Measurements from ENCODE around the gene RABL3. TPM values are rescaled to one million over a fixed set of nuclear protein-coding genes. Genes with fewer than 3 reads are reported as not detected.
"Not testable (repeated sequence)": the region's sequence is repeated elsewhere in the genome, so short reads cannot be mapped to it uniquely, and the experiment has no call there.

RABL3 gene
- 12.4 and 16.6 TPM in 2 replicates for total RNA-seq

DNA sequence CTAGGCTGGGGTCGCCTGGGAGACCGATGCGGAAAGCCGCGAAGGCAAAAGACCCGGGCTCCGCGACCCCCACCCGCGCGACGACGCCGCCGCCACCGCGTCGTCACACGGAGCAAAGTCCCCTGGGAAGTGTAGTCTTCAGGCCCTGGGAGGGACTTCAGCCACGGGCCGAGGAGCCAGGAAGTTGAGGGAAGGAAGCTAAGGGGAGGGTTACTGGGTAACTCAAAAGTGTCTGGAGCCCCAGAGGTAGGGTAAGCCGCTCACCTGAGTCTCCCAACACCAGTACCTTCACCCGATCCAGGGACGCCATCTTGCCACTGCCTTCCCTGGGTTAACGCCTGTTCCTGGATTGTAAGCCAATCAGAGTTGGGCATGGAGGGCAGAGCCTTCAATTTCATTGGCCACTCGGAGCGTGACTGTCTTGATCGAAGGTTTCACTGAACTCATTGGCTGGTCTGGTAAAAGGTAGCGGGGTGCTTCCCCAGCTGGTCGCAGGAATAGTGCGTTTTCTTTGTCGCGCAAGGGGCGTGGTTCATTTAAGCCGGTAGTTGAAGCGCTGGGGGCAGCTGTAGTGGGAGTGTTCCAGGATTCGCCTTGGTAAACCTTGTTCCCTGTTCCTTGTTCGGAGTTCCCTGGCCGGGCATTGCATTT is at the start of gene RABL3, which contains the start of gene GTF2E1:
RABL3 (minus strand) TSS at position 319 of the 651 bp plus-strand sequence; CDS start at position 310, 9 bp downstream.
GTF2E1 (plus strand) TSS at position 547 of the 651 bp plus-strand sequence. CDS start 7,809 bp downstream, outside the sequence.
- DNase-seq (ENCODE audit: low read depth), result peak; percentile 99
- Histone ChIP-seq H3K27me3 (ENCODE audit: control insufficient read depth, insufficient read depth, low read length) (no peaks in the 10 kb centered on the region), H3K36me3 (ENCODE audit: control insufficient read depth, insufficient read depth, low read length) (no peaks in the 10 kb centered on the region), H3K4me3 (ENCODE audit: low read depth, low read length) (peak within 1 kb of the TSS; percentile 97)
- TF ChIP-seq, protein P1, sequence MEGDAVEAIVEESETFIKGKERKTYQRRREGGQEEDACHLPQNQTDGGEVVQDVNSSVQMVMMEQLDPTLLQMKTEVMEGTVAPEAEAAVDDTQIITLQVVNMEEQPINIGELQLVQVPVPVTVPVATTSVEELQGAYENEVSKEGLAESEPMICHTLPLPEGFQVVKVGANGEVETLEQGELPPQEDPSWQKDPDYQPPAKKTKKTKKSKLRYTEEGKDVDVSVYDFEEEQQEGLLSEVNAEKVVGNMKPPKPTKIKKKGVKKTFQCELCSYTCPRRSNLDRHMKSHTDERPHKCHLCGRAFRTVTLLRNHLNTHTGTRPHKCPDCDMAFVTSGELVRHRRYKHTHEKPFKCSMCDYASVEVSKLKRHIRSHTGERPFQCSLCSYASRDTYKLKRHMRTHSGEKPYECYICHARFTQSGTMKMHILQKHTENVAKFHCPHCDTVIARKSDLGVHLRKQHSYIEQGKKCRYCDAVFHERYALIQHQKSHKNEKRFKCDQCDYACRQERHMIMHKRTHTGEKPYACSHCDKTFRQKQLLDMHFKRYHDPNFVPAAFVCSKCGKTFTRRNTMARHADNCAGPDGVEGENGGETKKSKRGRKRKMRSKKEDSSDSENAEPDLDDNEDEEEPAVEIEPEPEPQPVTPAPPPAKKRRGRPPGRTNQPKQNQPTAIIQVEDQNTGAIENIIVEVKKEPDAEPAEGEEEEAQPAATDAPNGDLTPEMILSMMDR (IDR thresholded peaks at IDR 0.05; ENCODE audit: insufficient read depth, low read length, poor library complexity, severe bottlenecking), result no peak

DNA sequence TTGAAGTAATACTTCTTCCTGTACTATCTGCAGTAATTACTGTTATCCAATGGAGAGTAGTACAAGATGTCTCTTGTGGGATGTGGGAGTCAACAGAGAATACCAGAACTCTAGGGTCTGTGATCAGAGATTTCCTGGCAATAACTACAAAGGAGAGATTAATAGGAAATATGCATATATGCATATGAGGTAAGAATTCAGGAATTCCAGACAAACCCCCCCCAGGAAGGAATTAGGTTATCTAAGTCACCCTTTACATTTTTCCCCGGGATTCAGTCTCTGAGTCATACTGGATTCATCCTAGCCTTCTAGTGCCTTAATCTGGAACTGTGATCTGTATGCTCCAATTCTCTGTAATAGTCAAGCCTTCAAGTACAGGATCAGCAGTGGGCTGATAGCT is 49.6 kb upstream of the RABL3 start:
- H3K27me3 ChIP-seq (ENCODE audit: control insufficient read depth, insufficient read depth, low read length), result no peaks in the 10 kb centered on the region
- H3K36me3 ChIP-seq (ENCODE audit: control insufficient read depth, insufficient read depth, low read length), result no peaks in the 10 kb centered on the region
- H3K4me3 ChIP-seq (ENCODE audit: low read depth, low read length), result no peak overlapping the region
- DNase-seq (ENCODE audit: low read depth), result no peak
- TF ChIP-seq, protein P1 (IDR thresholded peaks at IDR 0.05; ENCODE audit: insufficient read depth, low read length, poor library complexity, severe bottlenecking), result no peak

DNA sequence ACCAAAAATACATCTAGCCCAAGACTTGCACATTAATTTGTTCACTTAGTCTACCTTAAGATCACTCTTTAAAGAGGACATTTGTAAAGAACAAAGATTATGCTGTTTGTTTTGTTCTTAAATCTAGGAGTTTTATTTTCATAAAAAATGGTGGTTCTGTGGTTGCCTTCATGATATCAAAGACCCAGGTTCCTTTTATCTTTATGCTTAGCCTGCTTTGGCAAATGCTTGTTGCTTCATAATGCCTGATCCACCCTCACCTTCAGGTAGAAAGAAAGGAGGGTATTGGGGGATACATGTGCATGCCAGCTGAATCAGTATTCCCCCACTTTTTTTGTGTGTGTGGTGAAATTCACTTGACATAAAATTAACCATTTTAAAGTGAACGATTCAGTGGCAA is 48.7 kb upstream of the RABL3 start:
- no peak overlapping the region for H3K4me3 ChIP-seq (ENCODE audit: low read depth, low read length)
- no peak for DNase-seq (ENCODE audit: low read depth)
- no peaks in the 10 kb centered on the region for H3K36me3 ChIP-seq (ENCODE audit: control insufficient read depth, insufficient read depth, low read length)
- TF ChIP-seq, protein P1 (IDR thresholded peaks at IDR 0.05; ENCODE audit: insufficient read depth, low read length, poor library complexity, severe bottlenecking), result no peak
- no peaks in the 10 kb centered on the region for H3K27me3 ChIP-seq (ENCODE audit: control insufficient read depth, insufficient read depth, low read length)

DNA sequence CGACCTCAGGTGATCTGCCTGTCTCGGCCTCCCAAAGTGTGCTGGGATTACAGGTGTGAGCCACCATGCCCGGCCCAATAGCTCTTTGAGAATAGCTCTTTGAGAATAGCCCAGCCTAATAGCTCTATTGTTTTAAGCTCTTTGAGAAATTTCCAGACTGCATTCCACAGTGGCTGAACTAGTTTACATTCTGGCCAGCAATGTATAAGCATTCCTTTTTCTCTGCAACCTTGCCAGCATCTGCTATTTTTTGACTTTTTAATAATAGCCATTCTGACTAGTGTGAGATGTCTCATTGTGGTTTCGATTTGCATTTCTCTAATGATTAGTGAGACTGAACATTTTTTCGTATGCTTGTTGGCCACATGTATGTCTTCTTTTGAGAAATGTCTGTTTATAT is 43.5 kb upstream of the RABL3 start:
- H3K36me3 ChIP-seq (ENCODE audit: control insufficient read depth, insufficient read depth, low read length); DNase-seq (ENCODE audit: low read depth); H3K27me3 ChIP-seq (ENCODE audit: control insufficient read depth, insufficient read depth, low read length); H3K4me3 ChIP-seq (ENCODE audit: low read depth, low read length): not testable (repeated sequence)

DNA sequence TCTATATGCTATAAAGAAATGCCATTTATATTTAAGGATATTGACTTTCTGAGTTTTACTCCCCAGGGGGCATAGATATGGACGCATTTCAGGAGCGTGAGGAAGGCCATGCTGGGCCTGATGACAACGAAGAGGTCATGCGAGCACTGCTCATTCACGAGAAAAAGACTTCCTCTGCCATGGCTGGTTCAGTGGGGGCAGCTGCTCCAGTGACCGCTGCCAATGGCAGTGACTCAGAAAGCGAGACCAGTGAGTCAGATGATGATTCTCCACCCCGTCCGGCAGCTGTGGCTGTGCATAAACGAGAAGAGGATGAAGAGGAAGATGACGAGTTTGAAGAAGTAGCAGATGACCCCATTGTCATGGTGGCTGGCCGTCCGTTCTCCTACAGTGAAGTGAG is 38.7 kb upstream of the RABL3 start:
- peak; percentile 54 for DNase-seq (ENCODE audit: low read depth)
- H3K4me3 ChIP-seq (ENCODE audit: low read depth, low read length), result no peak overlapping the region

GRCh38 chr3:120778776-120779175 is 36.5 kb upstream of the RABL3 start:
- Histone ChIP-seq H3K4me3 (ENCODE audit: low read depth, low read length) (no peak overlapping the region), H3K27me3 (ENCODE audit: control insufficient read depth, insufficient read depth, low read length) (no peaks in the 10 kb centered on the region), H3K36me3 (ENCODE audit: control insufficient read depth, insufficient read depth, low read length) (no peaks in the 10 kb centered on the region)
- no peak for DNase-seq (ENCODE audit: low read depth)
- TF ChIP-seq, protein P1 (IDR thresholded peaks at IDR 0.05; ENCODE audit: insufficient read depth, low read length, poor library complexity, severe bottlenecking), result no peak

More for the DNA sequence above, 38.7 kb upstream of the RABL3 start:
- Histone ChIP-seq H3K27me3 (ENCODE audit: control insufficient read depth, insufficient read depth, low read length) (no peaks in the 10 kb centered on the region), H3K36me3 (ENCODE audit: control insufficient read depth, insufficient read depth, low read length) (no peaks in the 10 kb centered on the region)
- TF ChIP-seq, protein P1 (IDR thresholded peaks at IDR 0.05; ENCODE audit: insufficient read depth, low read length, poor library complexity, severe bottlenecking), result no peak

Data from kidney epithelial cell (primary cell).